ENCODE data around the gene ZMIZ1.
A peak's percentile ranks its signal among the peaks of the same experiment; 100 is the strongest.

The ZMIZ1 gene

GRCh38 chr10:79130846-79131245 is 62.1 kb downstream of the ZMIZ1 start:
- Histone ChIP-seq H3K9me3 (ENCODE audit: severe bottlenecking) (no peaks in the 10 kb centered on the region), H3K27me3 (ENCODE audit: insufficient read depth, low read depth, severe bottlenecking) (no peaks in the 10 kb centered on the region), H3K27ac (no peak overlapping the region), H3K4me3 (ENCODE audit: low read depth, low read length) (no peak overlapping the region), H3K36me3 (no peaks in the 10 kb centered on the region)
- TF ChIP-seq, protein P1, sequence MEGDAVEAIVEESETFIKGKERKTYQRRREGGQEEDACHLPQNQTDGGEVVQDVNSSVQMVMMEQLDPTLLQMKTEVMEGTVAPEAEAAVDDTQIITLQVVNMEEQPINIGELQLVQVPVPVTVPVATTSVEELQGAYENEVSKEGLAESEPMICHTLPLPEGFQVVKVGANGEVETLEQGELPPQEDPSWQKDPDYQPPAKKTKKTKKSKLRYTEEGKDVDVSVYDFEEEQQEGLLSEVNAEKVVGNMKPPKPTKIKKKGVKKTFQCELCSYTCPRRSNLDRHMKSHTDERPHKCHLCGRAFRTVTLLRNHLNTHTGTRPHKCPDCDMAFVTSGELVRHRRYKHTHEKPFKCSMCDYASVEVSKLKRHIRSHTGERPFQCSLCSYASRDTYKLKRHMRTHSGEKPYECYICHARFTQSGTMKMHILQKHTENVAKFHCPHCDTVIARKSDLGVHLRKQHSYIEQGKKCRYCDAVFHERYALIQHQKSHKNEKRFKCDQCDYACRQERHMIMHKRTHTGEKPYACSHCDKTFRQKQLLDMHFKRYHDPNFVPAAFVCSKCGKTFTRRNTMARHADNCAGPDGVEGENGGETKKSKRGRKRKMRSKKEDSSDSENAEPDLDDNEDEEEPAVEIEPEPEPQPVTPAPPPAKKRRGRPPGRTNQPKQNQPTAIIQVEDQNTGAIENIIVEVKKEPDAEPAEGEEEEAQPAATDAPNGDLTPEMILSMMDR (IDR thresholded peaks at IDR 0.05; ENCODE audit: low read depth, low read length) = no peak
- DNase-seq = no peak

DNA sequence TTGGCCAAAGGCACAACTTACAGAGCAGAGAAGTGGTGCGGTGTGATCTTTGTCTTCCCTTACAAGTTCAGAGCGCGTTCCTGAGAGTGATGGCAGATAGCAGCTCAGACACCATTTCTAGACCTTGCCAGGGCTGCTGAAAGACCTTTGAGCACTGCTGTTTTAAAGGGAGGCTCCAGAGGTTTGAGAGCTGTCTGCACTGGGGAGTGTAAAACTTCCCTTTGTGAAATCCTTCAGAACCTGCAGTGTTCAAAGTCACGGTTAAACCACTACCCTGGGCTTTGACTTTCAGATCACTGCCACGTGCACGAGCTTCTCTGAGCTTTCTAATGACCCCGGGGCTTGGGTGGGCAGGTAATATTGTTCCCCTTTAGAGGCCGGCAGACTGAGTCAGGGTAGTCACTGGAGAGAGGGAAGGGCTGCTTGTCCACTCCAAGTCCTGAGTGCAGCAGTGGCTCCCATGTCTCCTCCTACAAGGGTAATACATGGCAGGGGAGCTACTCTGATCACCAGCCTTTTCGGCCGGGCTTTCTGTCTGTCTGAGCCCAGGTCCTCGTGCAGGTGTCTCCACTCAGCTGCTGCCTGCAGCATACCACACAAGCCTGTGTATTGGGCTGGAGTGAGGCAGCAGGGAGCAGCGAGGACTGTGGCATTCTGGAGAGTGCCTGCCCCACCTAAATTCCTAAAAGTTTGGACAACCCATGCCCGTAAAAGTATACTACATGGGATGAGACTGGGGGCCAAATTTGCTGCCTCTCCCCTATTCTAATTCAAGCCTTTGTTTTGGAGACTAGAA is 63.3 kb downstream of the ZMIZ1 start:
- no peak for DNase-seq
- no peaks in the 10 kb centered on the region for H3K36me3 ChIP-seq
- H3K27me3 ChIP-seq (ENCODE audit: insufficient read depth, low read depth, severe bottlenecking) = no peaks in the 10 kb centered on the region
- peak overlapping the region; percentile 79 for H3K27ac ChIP-seq
- TF ChIP-seq, protein P1 (IDR thresholded peaks at IDR 0.05; ENCODE audit: low read depth, low read length) = no peak
- no peak overlapping the region for H3K4me3 ChIP-seq (ENCODE audit: low read depth, low read length)
- no peaks in the 10 kb centered on the region for H3K9me3 ChIP-seq (ENCODE audit: severe bottlenecking)

- DNase-seq = peak; percentile 84
These were observed 64.1 kb downstream of the ZMIZ1 start for GRCh38 chr10:79132681-79133381.

DNA sequence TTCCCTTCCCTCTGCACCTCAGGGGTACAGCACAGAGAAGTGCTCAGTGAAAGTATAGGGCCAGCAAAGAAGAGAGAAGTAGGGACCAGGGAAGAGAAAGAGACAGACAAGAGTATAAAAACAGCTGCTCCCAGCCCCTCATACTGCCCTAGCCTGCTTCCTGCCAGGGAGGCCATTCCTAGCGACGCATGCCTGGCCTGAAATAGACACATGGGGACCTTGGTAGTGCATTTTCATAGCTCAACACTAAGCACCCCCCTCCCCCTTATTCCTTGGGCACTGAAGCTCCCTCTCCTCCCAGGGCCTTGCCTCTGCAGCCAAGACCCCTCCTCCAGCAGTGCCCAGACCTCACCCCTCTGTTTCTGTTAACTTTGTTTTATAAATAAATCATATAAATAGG is 64.7 kb downstream of the ZMIZ1 start:
- Histone ChIP-seq H3K36me3 (no peaks in the 10 kb centered on the region), H3K27me3 (ENCODE audit: insufficient read depth, low read depth, severe bottlenecking) (no peaks in the 10 kb centered on the region), H3K9me3 (ENCODE audit: severe bottlenecking) (no peaks in the 10 kb centered on the region), H3K4me3 (ENCODE audit: low read depth, low read length) (no peak overlapping the region), H3K27ac (peak overlapping the region; percentile 79)
- TF ChIP-seq, protein P1 (IDR thresholded peaks at IDR 0.05; ENCODE audit: low read depth, low read length) = no peak
- DNase-seq = no peak

More at GRCh38 chr10:79132681-79133381, 64.1 kb downstream of the ZMIZ1 start:
- TF ChIP-seq, protein P1 (IDR thresholded peaks at IDR 0.05; ENCODE audit: low read depth, low read length) = no peak
- H3K27ac ChIP-seq = peak overlapping the region; percentile 79
- H3K27me3 ChIP-seq (ENCODE audit: insufficient read depth, low read depth, severe bottlenecking) = no peaks in the 10 kb centered on the region
- H3K4me3 ChIP-seq (ENCODE audit: low read depth, low read length) = no peak overlapping the region
- no peaks in the 10 kb centered on the region for H3K36me3 ChIP-seq
- no peaks in the 10 kb centered on the region for H3K9me3 ChIP-seq (ENCODE audit: severe bottlenecking)

- Histone ChIP-seq H3K27ac (0 out of 2 replicates have a peak overlapping the region, but pooled peaks have one; percentile 11), H3K9me3 (ENCODE audit: severe bottlenecking) (no peaks in the 10 kb centered on the region), H3K4me3 (ENCODE audit: low read depth, low read length) (no peak overlapping the region), H3K27me3 (ENCODE audit: insufficient read depth, low read depth, severe bottlenecking) (no peaks in the 10 kb centered on the region), H3K36me3 (0 out of 2 replicates have a peak, but pooled peaks cover 4% of the 10 kb centered on the region)
- TF ChIP-seq, protein P1 (IDR thresholded peaks at IDR 0.05; ENCODE audit: low read depth, low read length) = no peak
- DNase-seq = no peak
These were observed 67.0 kb downstream of the ZMIZ1 start for GRCh38 chr10:79135790-79136189.

All from WERI-Rb-1 (cell line).